ENCODE measurements around the gene PRKD1. TPM values are rescaled to one million over a fixed set of nuclear protein-coding genes. Genes with fewer than 3 reads are reported as not detected.

The PRKD1 gene
- polyA plus RNA-seq, 1 of the 3 experiments (the other 2 are of a cell fraction), result 0.07 TPM

DNA sequence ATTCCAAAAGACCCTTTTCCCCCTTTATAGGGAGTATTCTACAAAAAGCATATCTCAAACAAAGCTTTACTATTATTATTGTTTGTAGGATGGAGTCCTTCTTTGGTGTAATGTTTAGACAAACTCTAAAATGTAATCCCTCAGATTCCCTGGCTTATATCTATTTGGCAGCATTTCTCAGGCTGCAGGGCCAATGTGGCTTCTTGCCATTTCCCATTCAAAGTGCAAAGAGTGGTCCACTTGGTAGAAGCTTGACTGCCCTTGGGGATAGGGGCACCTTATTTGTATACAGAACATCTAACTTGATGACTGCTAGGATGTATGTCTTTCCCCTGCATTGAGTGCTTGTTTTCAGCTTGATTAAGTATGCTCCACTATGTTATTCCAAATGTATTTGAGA is 242.7 kb downstream of the PRKD1 start:
- no peaks in the 10 kb centered on the region for H3K9me3 ChIP-seq
- peaks cover 9% of the 10 kb centered on the region; the same call in 1 of the 2 replicates for H3K27me3 ChIP-seq (ENCODE audit: insufficient read depth)
- H3K36me3 ChIP-seq (replicated peaks in 1 of 2; ENCODE audit: control insufficient read depth in 1 of 2, insufficient read depth in 2 of 2, low read length in 1 of 2), result no peaks in the 10 kb centered on the region
- no peak overlapping the region for H3K27ac ChIP-seq (ENCODE audit: low read depth in 2 of 2, low read length in 1 of 2)
- H3K4me1 ChIP-seq (ENCODE audit: control insufficient read depth in 1 of 2, insufficient read depth in 2 of 2, low read depth in 1 of 2, low read length in 1 of 2), result no peaks in the 10 kb centered on the region
- H4K20me1 ChIP-seq (ENCODE audit: insufficient read depth), result no peaks in the 10 kb centered on the region
- no peak for TF ChIP-seq ELF1 (IDR thresholded peaks at IDR 0.05)
- TF ChIP-seq RFX5 (IDR thresholded peaks at IDR 0.05; ENCODE audit: low read length), result no peak
- no peak for TF ChIP-seq TAF1 (IDR thresholded peaks at IDR 0.05; ENCODE audit: borderline replicate concordance, low read depth, low read length)
- no peak for TF ChIP-seq JUND (IDR thresholded peaks at IDR 0.05)
- TF ChIP-seq MEF2A (IDR thresholded peaks at IDR 0.05; ENCODE audit: borderline replicate concordance, low read depth), result no peak
- no peak for TF ChIP-seq EZH2phosphoT487 (IDR thresholded peaks at IDR 0.05; ENCODE audit: borderline replicate concordance, low read depth)
- no peak for TF ChIP-seq TCF12 (IDR thresholded peaks at IDR 0.05)
- TF ChIP-seq, protein P1, sequence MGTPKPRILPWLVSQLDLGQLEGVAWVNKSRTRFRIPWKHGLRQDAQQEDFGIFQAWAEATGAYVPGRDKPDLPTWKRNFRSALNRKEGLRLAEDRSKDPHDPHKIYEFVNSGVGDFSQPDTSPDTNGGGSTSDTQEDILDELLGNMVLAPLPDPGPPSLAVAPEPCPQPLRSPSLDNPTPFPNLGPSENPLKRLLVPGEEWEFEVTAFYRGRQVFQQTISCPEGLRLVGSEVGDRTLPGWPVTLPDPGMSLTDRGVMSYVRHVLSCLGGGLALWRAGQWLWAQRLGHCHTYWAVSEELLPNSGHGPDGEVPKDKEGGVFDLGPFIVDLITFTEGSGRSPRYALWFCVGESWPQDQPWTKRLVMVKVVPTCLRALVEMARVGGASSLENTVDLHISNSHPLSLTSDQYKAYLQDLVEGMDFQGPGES (IDR thresholded peaks at IDR 0.05; ENCODE audit: low read depth, low read length), result no peak
- no peak for TF ChIP-seq CHD2 (IDR thresholded peaks at IDR 0.05; ENCODE audit: low read length, partially characterized antibody)
- no peak for TF ChIP-seq NFIC (IDR thresholded peaks at IDR 0.05; ENCODE audit: borderline replicate concordance)
- no peak for TF ChIP-seq POLR2AphosphoS5 (IDR thresholded peaks at IDR 0.05; ENCODE audit: low read depth, low read length)
- no peak overlapping the region for H3K4me3 ChIP-seq (ENCODE audit: low read depth in 2 of 2, low read length in 1 of 2)
- H3K79me2 ChIP-seq (ENCODE audit: insufficient read depth), result no peaks in the 10 kb centered on the region
- DNase-seq, result no peak
- H3K4me2 ChIP-seq, result no peak overlapping the region
- no peaks in the 10 kb centered on the region for H3K9me2 ChIP-seq
- CTCF ChIA-PET, result no interaction called here
- no peaks in the 10 kb centered on the region for H3F3A ChIP-seq (replicated peaks; ENCODE audit: insufficient read depth)
- no peak overlapping the region for H3K9ac ChIP-seq
- POLR2A ChIA-PET, result no interaction called here
- no peak overlapping the region for H2AFZ ChIP-seq (ENCODE audit: low read depth)

DNA sequence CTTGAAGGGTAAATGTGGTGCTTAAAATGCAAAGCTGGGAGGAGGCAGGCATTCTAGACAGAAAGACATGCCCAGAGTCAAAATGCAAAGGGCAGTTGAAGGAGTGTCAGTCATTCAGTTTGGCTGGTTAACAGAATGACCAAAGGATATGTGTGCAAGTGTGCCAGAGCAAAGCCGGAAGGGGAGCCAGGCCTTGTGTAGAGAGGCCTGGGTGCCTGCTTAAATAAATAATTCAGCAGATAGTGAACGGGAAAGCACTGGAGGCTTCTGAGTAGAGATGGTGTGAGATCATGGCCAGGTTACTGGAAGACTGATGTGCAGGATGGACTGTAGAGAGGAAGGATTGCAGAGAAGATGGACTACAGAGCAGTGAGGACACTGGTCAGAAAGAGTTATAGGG is 244.9 kb downstream of the PRKD1 start:
- TF ChIP-seq, protein P2, sequence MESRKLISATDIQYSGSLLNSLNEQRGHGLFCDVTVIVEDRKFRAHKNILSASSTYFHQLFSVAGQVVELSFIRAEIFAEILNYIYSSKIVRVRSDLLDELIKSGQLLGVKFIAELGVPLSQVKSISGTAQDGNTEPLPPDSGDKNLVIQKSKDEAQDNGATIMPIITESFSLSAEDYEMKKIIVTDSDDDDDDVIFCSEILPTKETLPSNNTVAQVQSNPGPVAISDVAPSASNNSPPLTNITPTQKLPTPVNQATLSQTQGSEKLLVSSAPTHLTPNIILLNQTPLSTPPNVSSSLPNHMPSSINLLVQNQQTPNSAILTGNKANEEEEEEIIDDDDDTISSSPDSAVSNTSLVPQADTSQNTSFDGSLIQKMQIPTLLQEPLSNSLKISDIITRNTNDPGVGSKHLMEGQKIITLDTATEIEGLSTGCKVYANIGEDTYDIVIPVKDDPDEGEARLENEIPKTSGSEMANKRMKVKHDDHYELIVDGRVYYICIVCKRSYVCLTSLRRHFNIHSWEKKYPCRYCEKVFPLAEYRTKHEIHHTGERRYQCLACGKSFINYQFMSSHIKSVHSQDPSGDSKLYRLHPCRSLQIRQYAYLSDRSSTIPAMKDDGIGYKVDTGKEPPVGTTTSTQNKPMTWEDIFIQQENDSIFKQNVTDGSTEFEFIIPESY (IDR thresholded peaks at IDR 0.05; ENCODE audit: borderline replicate concordance, low read depth), result no peak
- no peak for TF ChIP-seq MEF2A (IDR thresholded peaks at IDR 0.05; ENCODE audit: borderline replicate concordance, low read depth)
- Histone ChIP-seq H3K9me3 (no peaks in the 10 kb centered on the region), H3K4me1 (ENCODE audit: control insufficient read depth in 1 of 2, insufficient read depth in 2 of 2, low read depth in 1 of 2, low read length in 1 of 2) (no peaks in the 10 kb centered on the region), H3F3A (replicated peaks; ENCODE audit: insufficient read depth) (no peaks in the 10 kb centered on the region), H3K4me3 (ENCODE audit: low read depth in 2 of 2, low read length in 1 of 2) (no peak overlapping the region), H3K79me2 (ENCODE audit: insufficient read depth) (no peaks in the 10 kb centered on the region), H3K9me2 (no peaks in the 10 kb centered on the region), H3K27ac (ENCODE audit: low read depth in 2 of 2, low read length in 1 of 2) (no peak overlapping the region), H3K36me3 (replicated peaks in 1 of 2; ENCODE audit: control insufficient read depth in 1 of 2, insufficient read depth in 2 of 2, low read length in 1 of 2) (no peaks in the 10 kb centered on the region), H4K20me1 (ENCODE audit: insufficient read depth) (no peaks in the 10 kb centered on the region), H3K4me2 (no peak overlapping the region), H3K9ac (no peak overlapping the region), H3K27me3 (ENCODE audit: insufficient read depth) (peaks cover 9% of the 10 kb centered on the region; the same call in 1 of the 2 replicates), H2AFZ (ENCODE audit: low read depth) (no peak overlapping the region)
- 8% methylated on average over 2 of the region's 2 CpGs for WGBS (ENCODE audit: low lambda C conversion rate)
- ChIA-PET CTCF (no interaction called here), POLR2A (no interaction called here)
- DNase-seq, result no peak

Data from SK-N-SH (cell line).